Vagina (tissue), 2 donors: ENCODE results near the gene TOX2. TPM values are rescaled to one million over a fixed set of nuclear protein-coding genes. Genes with fewer than 3 reads are reported as not detected.
A peak's percentile ranks its signal among the peaks of the same experiment; 100 is the strongest.

Experiments
- DNase-seq, 2 donors: peaks; one replicate each; pipeline ENCODE4 v3.0.0-alpha.2; 2017; ENCODE audit errors: extremely low spot score in 2 of 2
- H3K27ac ChIP-seq: fragments of 200-600 bp; sonication (generic); one replicate; pipeline ENCODE4 v1.5.1; 2019
- H3K27me3 ChIP-seq: fragments of 200-600 bp; sonication (generic); one replicate; pipeline ENCODE4 v1.5.1; 2019
- H3K36me3 ChIP-seq, 2 donors: fragments of 200-600 bp; sonication (generic); one replicate each; pipeline ENCODE4 v1.5.1; 2017 to 2019
- H3K4me1 ChIP-seq: fragments of 200-600 bp; sonication (generic); one replicate; pipeline ENCODE4 v1.5.1; 2019
- H3K4me3 ChIP-seq, 2 donors: fragments of 200-600 bp; sonication (generic); 1 replicate in 1 of 2; 2 replicates in 1 of 2; pipeline ENCODE4 v1.5.1; 2016 to 2019
- H3K9me3 ChIP-seq: fragments of 200-600 bp; sonication (generic); one replicate; pipeline ENCODE4 v1.5.1; 2019
- POLR2A ChIP-seq, 2 donors: fragments of 450-650 bp; IDR thresholded peaks; one replicate each; pipeline ENCODE4 v1.6.1; 2017; ENCODE audit warnings: antibody characterized with exemption in 2 of 2, mild to moderate bottlenecking in 2 of 2, moderate library complexity in 2 of 2
- POLR2AphosphoS5 ChIP-seq, 2 donors: sonication (generic); formaldehyde crosslinking; IDR thresholded peaks; one replicate each; pipeline ENCODE4 v1.9.0; 2017; ENCODE audit warnings: antibody characterized with exemption in 2 of 2, mild to moderate bottlenecking in 2 of 2, low read depth in 1 of 2; ENCODE audit not compliant: insufficient read depth in 1 of 2
- intact Hi-C: fragments of 100-400 bp; cut with DNase I; formaldehyde crosslinking; loops from one replicate; pipeline ENCODE4 v1.15.1; 2023
- total RNA-seq: library from RNA; depleted of rRNA; stranded (reverse); fragments of >200 nt; gene quantifications from one replicate; pipeline ENCODE4 v1.2.3, GENCODE V29; 2016
- TF ChIP-seq, protein P1 (sequence below), 3 experiments: fragments of 450-650 bp in 2 of 3; fragments of 200-600 bp in 1 of 3; sonication (generic) in 1 of 3; IDR thresholded peaks; one replicate each; pipeline ENCODE4 v1.5.1; 2017 to 2019; ENCODE audit warnings: antibody characterized with exemption in 3 of 3, mild to moderate bottlenecking in 2 of 3, moderate library complexity in 2 of 3

The TOX2 gene
- total RNA-seq, 1 donor from 2014 or later = 5.2 TPM

DNA sequence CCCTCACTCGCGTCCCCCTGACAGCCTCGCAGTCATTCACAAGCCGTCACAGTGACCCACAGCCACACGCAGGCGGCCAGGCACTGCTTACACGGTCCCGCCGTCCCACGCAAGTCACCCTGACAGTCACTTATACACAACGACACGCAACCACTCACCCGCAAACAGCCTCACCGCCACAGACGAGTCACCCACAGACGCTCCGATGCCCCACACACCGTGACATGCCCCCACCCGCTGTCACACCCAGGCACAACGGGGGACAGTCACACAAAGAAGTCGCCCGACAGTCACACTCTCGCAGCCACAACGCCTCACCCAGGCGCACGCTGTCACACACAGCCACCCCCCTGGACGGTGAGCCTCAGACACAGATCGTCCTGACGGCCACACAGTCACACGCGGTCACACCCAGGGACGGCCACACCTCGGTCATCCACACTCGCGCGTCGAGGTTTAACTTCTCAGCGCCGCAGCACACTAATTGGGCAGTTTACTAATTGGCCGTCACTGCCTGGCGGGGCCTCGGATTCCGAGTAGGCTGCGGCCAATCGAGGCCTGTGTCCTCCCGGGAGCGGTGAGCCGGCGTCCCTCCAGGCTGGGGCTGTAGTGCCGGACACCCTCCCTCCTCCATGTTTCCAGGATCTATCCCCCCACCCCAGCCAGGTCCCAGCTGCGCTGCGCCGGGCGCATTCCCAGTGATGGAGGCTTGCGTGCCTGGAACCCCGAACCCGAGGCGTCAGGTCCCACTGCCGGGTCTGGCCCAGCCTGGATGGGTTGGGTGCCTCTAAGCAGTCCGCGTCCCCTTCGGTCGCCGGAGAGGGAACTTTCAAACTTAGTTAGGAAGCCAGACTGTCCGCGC, 790 bp downstream of the TOX2 start:
- no peaks in the 10 kb centered on the region for H3K27me3 ChIP-seq
- TF ChIP-seq POLR2A (IDR thresholded peaks at IDR 0.05) = no peak
- TF ChIP-seq POLR2AphosphoS5 (IDR thresholded peaks at IDR 0.05; ENCODE audit: insufficient read depth in 1 of 2, low read depth in 1 of 2) = no peak
- TF ChIP-seq, protein P1, sequence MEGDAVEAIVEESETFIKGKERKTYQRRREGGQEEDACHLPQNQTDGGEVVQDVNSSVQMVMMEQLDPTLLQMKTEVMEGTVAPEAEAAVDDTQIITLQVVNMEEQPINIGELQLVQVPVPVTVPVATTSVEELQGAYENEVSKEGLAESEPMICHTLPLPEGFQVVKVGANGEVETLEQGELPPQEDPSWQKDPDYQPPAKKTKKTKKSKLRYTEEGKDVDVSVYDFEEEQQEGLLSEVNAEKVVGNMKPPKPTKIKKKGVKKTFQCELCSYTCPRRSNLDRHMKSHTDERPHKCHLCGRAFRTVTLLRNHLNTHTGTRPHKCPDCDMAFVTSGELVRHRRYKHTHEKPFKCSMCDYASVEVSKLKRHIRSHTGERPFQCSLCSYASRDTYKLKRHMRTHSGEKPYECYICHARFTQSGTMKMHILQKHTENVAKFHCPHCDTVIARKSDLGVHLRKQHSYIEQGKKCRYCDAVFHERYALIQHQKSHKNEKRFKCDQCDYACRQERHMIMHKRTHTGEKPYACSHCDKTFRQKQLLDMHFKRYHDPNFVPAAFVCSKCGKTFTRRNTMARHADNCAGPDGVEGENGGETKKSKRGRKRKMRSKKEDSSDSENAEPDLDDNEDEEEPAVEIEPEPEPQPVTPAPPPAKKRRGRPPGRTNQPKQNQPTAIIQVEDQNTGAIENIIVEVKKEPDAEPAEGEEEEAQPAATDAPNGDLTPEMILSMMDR (IDR thresholded peaks at IDR 0.05) = no peak
- peak overlapping the region; percentile 27 for H3K27ac ChIP-seq
- H3K36me3 ChIP-seq = no peaks in the 10 kb centered on the region
- intact Hi-C loops = no loop called here
- peaks cover 22% of the 10 kb centered on the region for H3K4me1 ChIP-seq
- H3K4me3 ChIP-seq = peak overlapping the region; percentile 47 to 59
- DNase-seq = no peak
- H3K9me3 ChIP-seq = no peaks in the 10 kb centered on the region

- H3K4me3 ChIP-seq = peak overlapping the region; percentile 47 to 59
- H3K36me3 ChIP-seq = no peaks in the 10 kb centered on the region
- H3K9me3 ChIP-seq = no peaks in the 10 kb centered on the region
- peak overlapping the region; percentile 27 for H3K27ac ChIP-seq
- H3K27me3 ChIP-seq = no peaks in the 10 kb centered on the region
- no peak for DNase-seq
- intact Hi-C loops = no loop called here
- TF ChIP-seq, protein P1 (IDR thresholded peaks at IDR 0.05) = no peak
- TF ChIP-seq POLR2A (IDR thresholded peaks at IDR 0.05) = no peak
- TF ChIP-seq POLR2AphosphoS5 (IDR thresholded peaks at IDR 0.05; ENCODE audit: insufficient read depth in 1 of 2, low read depth in 1 of 2) = no peak
- H3K4me1 ChIP-seq = peaks cover 22% of the 10 kb centered on the region
Observed at GRCh38 chr20:43916073-43916880, 1.6 kb downstream of the TOX2 start.

GRCh38 chr20:43916881-43917371, 2.3 kb downstream of the TOX2 start:
- peaks cover 22% of the 10 kb centered on the region for H3K4me1 ChIP-seq
- intact Hi-C loops = no loop called here
- no peak for DNase-seq
- peak overlapping the region; percentile 47 to 59 for H3K4me3 ChIP-seq
- H3K27me3 ChIP-seq = no peaks in the 10 kb centered on the region
- no peak for TF ChIP-seq POLR2A (IDR thresholded peaks at IDR 0.05)
- TF ChIP-seq POLR2AphosphoS5 (IDR thresholded peaks at IDR 0.05; ENCODE audit: insufficient read depth in 1 of 2, low read depth in 1 of 2) = no peak
- TF ChIP-seq, protein P1 (IDR thresholded peaks at IDR 0.05) = no peak
- H3K36me3 ChIP-seq = no peaks in the 10 kb centered on the region
- no peaks in the 10 kb centered on the region for H3K9me3 ChIP-seq
- H3K27ac ChIP-seq = no peak overlapping the region

GRCh38 chr20:43917380-43917779, 2.7 kb downstream of the TOX2 start:
- Histone ChIP-seq H3K4me1 (peaks cover 22% of the 10 kb centered on the region), H3K27ac (no peak overlapping the region), H3K36me3 (no peaks in the 10 kb centered on the region), H3K4me3 (no peak overlapping the region), H3K27me3 (no peaks in the 10 kb centered on the region), H3K9me3 (no peaks in the 10 kb centered on the region)
- DNase-seq = no peak
- TF ChIP-seq POLR2A (IDR thresholded peaks at IDR 0.05) (no peak), POLR2AphosphoS5 (IDR thresholded peaks at IDR 0.05; ENCODE audit: insufficient read depth in 1 of 2, low read depth in 1 of 2) (no peak)
- TF ChIP-seq, protein P1 (IDR thresholded peaks at IDR 0.05) = no peak
- intact Hi-C loops = no loop called here
